DND-41 (cell line): ENCODE measurements around the gene PALD1.

Experiments used
- ATAC-seq: fragments of 200-7000 bp; cut with Tn5 transposase; 3 replicates; pipeline ENCODE4 v1.9.1; 2021; ENCODE audit warnings: low read depth; ENCODE audit not compliant: insufficient read depth
- DNase-seq: peaks from one replicate; pipeline ENCODE4 v3.0.0-alpha.2; 2020
- H2AFZ ChIP-seq: 2 replicates; pipeline ENCODE4 v1.6.0; 2012; ENCODE audit warnings: low read depth, low read length
- H3K27ac ChIP-seq: 2 replicates; pipeline ENCODE4 v1.5.1; 2012; ENCODE audit warnings: low read length, inconsistent platforms
- H3K27me3 ChIP-seq: fragments of 200-600 bp; sonication (generic); 2 replicates; pipeline ENCODE4 v1.6.0; 2012; ENCODE audit warnings: low read length, mild to moderate bottlenecking, inconsistent platforms; ENCODE audit not compliant: insufficient read depth, poor library complexity
- H3K36me3 ChIP-seq: 2 replicates; pipeline ENCODE4 v1.5.1; 2012; ENCODE audit warnings: low read length, inconsistent platforms; ENCODE audit not compliant: insufficient read depth
- H3K4me1 ChIP-seq: 2 replicates; pipeline ENCODE4 v1.5.1; 2012; ENCODE audit warnings: mild to moderate bottlenecking, low read length; ENCODE audit not compliant: insufficient read depth
- H3K4me2 ChIP-seq: 2 replicates; pipeline ENCODE4 v1.6.0; 2012; ENCODE audit warnings: mild to moderate bottlenecking, moderate library complexity, low read length, inconsistent platforms; ENCODE audit not compliant: insufficient read depth
- H3K4me3 ChIP-seq, 2 experiments: fragments of 200-600 bp in 1 of 2; shearing (Covaris generic) in 1 of 2; 2 replicates each; pipeline ENCODE4 v1.5.1; 2012 to 2016; ENCODE audit warnings: inconsistent platforms in 2 of 2, low read length in 2 of 2, mild to moderate bottlenecking in 2 of 2, low read depth in 1 of 2, moderate library complexity in 1 of 2
- H3K79me2 ChIP-seq: 2 replicates; pipeline ENCODE4 v1.6.0; 2012; ENCODE audit warnings: low read length, inconsistent platforms; ENCODE audit not compliant: insufficient read depth
- H3K9ac ChIP-seq: 2 replicates; pipeline ENCODE4 v1.6.0; 2012; ENCODE audit warnings: low read depth, mild to moderate bottlenecking, inconsistent platforms, low read length, moderate library complexity
- H3K9me3 ChIP-seq: 2 replicates; pipeline ENCODE4 v1.5.1; 2012; ENCODE audit warnings: low read length, moderate library complexity, mild to moderate bottlenecking, inconsistent platforms; ENCODE audit not compliant: insufficient read depth, severe bottlenecking
- H4K20me1 ChIP-seq: 2 replicates; pipeline ENCODE4 v1.6.0; 2012; ENCODE audit warnings: low read length; ENCODE audit not compliant: insufficient read depth
- EZH2 ChIP-seq: IDR thresholded peaks from 3 replicates; pipeline ENCODE4 v1.6.1; 2012; ENCODE audit warnings: borderline replicate concordance, low read depth, mild to moderate bottlenecking, moderate library complexity, low read length, inconsistent platforms; ENCODE audit not compliant: severe bottlenecking
- TF ChIP-seq, protein P1 (sequence below): IDR thresholded peaks from 2 replicates; pipeline ENCODE4 v1.5.1; 2012; ENCODE audit warnings: borderline replicate concordance, low read length, moderate library complexity, mild to moderate bottlenecking; ENCODE audit not compliant: poor library complexity, severe bottlenecking; ENCODE audit errors: extremely low read depth

The PALD1 gene

GRCh38 chr10:70490142-70490541 is 11.6 kb downstream of the PALD1 start:
- H4K20me1 ChIP-seq, result peaks cover 10% of the 10 kb centered on the region; the same call in 1 of the 2 replicates
- H3K9ac ChIP-seq, result no peak overlapping the region
- no peak for DNase-seq
- H2AFZ ChIP-seq, result no peak overlapping the region
- no peak for ATAC-seq
- peaks cover 3% of the 10 kb centered on the region for H3K36me3 ChIP-seq
- H3K27me3 ChIP-seq, result no peaks in the 10 kb centered on the region
- TF ChIP-seq, protein P1, sequence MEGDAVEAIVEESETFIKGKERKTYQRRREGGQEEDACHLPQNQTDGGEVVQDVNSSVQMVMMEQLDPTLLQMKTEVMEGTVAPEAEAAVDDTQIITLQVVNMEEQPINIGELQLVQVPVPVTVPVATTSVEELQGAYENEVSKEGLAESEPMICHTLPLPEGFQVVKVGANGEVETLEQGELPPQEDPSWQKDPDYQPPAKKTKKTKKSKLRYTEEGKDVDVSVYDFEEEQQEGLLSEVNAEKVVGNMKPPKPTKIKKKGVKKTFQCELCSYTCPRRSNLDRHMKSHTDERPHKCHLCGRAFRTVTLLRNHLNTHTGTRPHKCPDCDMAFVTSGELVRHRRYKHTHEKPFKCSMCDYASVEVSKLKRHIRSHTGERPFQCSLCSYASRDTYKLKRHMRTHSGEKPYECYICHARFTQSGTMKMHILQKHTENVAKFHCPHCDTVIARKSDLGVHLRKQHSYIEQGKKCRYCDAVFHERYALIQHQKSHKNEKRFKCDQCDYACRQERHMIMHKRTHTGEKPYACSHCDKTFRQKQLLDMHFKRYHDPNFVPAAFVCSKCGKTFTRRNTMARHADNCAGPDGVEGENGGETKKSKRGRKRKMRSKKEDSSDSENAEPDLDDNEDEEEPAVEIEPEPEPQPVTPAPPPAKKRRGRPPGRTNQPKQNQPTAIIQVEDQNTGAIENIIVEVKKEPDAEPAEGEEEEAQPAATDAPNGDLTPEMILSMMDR, result no peak
- TF ChIP-seq EZH2, result no peak
- no peak overlapping the region for H3K4me2 ChIP-seq
- no peak overlapping the region for H3K27ac ChIP-seq
- H3K4me1 ChIP-seq, result peaks cover 14% of the 10 kb centered on the region
- H3K4me3 ChIP-seq, result no peak overlapping the region
- no peaks in the 10 kb centered on the region for H3K9me3 ChIP-seq
- H3K79me2 ChIP-seq, result no peaks in the 10 kb centered on the region

DNA sequence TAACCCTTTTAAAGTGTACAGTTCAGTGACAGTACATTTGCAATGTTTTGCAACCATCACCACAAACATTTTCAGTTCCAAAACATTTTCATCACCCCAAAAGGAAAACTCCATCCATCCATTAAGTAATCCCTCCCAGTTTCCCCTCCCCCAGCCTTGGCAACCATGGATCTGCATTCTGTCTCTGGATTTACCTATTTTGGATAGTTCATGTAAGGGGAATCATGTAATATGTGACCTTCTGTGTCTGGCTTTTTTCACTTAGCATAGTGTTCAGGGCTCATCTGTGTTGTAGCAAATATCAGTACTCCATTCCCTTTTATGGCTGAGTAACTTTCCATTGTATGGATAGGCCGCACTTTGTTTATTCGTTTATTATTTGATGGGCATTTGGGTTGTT is 13.0 kb downstream of the PALD1 start:
- Histone ChIP-seq H3K4me3 (no peak overlapping the region), H3K79me2 (no peaks in the 10 kb centered on the region)
- DNase-seq, result no peak

DNA sequence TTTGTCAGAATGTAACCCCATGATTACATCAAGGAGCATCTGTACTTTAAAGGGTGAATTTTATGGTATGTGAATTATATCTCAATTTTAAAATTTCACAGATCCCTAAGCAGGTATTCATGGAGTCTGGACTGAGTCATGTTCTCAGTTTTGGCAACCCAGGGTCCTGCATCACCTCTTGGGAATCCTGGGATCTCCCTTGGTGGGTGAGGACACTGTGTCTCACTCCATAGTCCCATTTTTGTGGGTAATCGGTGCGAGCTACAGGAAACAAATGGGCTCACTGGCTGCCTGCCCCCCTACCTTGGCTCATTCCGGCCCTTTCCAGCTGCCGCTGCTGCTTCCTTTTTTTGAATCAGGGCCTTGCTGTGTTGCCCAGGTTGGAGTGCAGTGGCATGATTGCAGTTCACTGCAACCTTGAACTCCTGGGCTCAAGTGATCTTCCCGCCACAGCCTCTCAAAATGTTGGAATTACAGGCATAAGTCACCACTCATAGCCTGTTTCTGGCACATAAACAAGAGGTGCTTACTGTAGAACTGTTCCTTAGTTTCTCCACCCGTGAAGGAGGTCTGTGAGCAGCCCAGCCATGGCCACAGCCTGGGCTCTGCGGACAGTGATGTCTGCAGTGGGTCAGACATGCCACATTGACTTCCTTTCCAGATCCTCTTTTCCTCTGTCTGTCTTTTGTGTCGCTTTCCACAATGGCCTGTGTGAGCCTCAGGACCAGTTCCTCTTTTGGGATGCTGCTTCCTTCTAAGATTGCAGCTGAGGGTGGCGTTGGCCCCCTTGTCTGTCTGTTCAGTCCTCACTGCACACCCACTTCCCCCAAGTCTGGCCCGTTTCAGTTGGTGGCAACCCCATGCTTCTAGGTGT is 14.5 kb downstream of the PALD1 start:
- H3K27me3 ChIP-seq, result no peaks in the 10 kb centered on the region
- H3K9ac ChIP-seq, result no peak overlapping the region
- TF ChIP-seq, protein P1, result no peak
- TF ChIP-seq EZH2, result no peak
- H3K36me3 ChIP-seq, result no peaks in the 10 kb centered on the region
- ATAC-seq (no peak), DNase-seq (no peak)
- no peak overlapping the region for H3K4me3 ChIP-seq
- no peaks in the 10 kb centered on the region for H3K9me3 ChIP-seq
- H3K4me2 ChIP-seq, result no peak overlapping the region
- no peak overlapping the region for H3K27ac ChIP-seq
- no peaks in the 10 kb centered on the region for H3K79me2 ChIP-seq
- H3K4me1 ChIP-seq, result peaks cover 14% of the 10 kb centered on the region
- H2AFZ ChIP-seq, result no peak overlapping the region
- peaks cover 15% of the 10 kb centered on the region; the same call in 1 of the 2 replicates for H4K20me1 ChIP-seq

More for the DNA sequence above, 13.0 kb downstream of the PALD1 start:
- Histone ChIP-seq H3K27ac (no peak overlapping the region), H2AFZ (no peak overlapping the region), H4K20me1 (peaks cover 10% of the 10 kb centered on the region; the same call in 1 of the 2 replicates), H3K36me3 (no peaks in the 10 kb centered on the region), H3K4me1 (peaks cover 14% of the 10 kb centered on the region), H3K9me3 (no peaks in the 10 kb centered on the region), H3K9ac (no peak overlapping the region), H3K4me2 (no peak overlapping the region), H3K27me3 (no peaks in the 10 kb centered on the region)
- ATAC-seq, result no peak
- TF ChIP-seq EZH2, result no peak
- TF ChIP-seq, protein P1, result no peak
